ENCODE data around the gene MCC.

MCC gene

DNA sequence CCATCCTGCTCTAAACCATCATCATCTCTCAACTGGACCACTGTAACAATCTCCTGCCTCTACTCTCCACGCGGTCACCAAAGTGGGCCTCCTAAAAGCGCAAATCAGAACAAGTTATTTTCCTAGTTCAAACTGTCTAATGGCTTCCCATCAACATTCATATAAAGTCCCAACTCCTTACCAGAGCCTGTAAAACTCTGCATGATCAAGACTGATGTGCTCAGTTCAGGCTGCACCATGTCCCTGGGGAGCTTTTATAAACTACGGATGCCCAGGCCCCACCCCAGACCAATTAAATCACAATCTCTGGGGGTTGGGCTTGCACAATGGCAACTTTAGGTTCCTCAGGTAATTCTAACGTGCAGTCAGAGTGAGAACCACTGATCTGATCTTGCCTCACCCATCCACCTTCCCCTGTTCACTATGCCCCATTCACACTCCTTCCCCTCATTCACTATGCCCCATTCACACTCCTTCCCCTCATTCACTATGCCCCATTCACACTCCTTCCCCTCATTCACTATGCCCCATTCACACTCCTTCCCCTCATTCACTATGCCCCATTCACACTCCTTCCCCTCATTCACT is 382.5 kb downstream of the MCC start:
- ChIA-PET POLR2A (no interaction called here), CTCF (no interaction called here)
- TF ChIP-seq, protein P1, sequence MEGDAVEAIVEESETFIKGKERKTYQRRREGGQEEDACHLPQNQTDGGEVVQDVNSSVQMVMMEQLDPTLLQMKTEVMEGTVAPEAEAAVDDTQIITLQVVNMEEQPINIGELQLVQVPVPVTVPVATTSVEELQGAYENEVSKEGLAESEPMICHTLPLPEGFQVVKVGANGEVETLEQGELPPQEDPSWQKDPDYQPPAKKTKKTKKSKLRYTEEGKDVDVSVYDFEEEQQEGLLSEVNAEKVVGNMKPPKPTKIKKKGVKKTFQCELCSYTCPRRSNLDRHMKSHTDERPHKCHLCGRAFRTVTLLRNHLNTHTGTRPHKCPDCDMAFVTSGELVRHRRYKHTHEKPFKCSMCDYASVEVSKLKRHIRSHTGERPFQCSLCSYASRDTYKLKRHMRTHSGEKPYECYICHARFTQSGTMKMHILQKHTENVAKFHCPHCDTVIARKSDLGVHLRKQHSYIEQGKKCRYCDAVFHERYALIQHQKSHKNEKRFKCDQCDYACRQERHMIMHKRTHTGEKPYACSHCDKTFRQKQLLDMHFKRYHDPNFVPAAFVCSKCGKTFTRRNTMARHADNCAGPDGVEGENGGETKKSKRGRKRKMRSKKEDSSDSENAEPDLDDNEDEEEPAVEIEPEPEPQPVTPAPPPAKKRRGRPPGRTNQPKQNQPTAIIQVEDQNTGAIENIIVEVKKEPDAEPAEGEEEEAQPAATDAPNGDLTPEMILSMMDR (IDR thresholded peaks at IDR 0.05; ENCODE audit: insufficient read depth, low read length, missing control alignments): no peak
- no peak for DNase-seq (ENCODE audit: low read depth, low spot score)
- no peak overlapping the region for H3K4me3 ChIP-seq (ENCODE audit: low read depth, low read length)

DNA sequence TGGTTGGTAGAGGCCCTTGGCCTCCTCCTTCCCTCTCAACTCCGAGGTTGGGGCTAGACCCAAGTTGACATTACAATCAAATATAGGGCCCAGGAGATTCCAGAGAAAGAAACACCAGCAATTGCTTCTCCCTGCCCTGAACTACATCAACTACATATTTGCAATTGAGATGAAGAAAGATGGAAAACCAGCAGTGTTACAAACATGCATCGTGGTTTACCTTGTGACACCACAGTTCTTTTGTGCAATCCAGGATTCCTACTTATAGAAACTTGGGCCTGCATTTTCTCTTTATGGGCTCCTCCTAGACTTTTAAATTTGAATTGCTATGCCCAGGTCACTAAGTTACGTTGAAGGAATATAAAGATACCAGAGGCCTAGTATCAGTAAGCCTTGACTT is 384.9 kb downstream of the MCC start:
- POLR2A ChIA-PET: no interaction called here
- no peak for DNase-seq (ENCODE audit: low read depth, low spot score)
- CTCF ChIA-PET: interaction anchor here (1.6 kb wide), 1 partner anchor 107 kb away, joined by 3 read pairs; no protein-coding TSS in a partner anchor
- H3K4me3 ChIP-seq (ENCODE audit: low read depth, low read length): no peak overlapping the region
- TF ChIP-seq, protein P1 (IDR thresholded peaks at IDR 0.05; ENCODE audit: insufficient read depth, low read length, missing control alignments): no peak

DNA sequence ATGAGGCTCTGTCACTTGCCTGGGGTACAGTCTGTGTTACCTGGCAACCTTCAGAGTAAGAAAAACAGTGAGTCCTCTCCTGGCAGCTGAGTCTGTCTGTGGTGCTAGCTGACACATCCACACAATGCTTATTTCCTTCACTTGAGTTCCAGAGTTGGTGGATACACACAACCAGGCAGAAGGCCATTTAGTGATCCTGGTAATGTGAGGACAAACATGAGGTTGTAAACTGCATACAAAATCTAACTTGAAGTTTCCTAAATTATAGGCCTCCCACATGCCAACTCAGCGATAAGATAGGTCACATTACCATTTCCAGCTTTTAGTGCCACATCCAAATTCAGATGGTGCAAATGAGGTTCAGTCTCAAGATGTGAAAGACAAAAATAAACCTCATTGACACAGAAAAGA is 386.1 kb downstream of the MCC start:
- no peak overlapping the region for H3K4me3 ChIP-seq (ENCODE audit: low read depth, low read length)
- TF ChIP-seq, protein P1 (IDR thresholded peaks at IDR 0.05; ENCODE audit: insufficient read depth, low read length, missing control alignments): no peak
- CTCF ChIA-PET: interaction anchor here (1.0 to 1.6 kb wide), 2 partner anchors 36 to 105 kb away, joined by 3 read pairs; no protein-coding TSS in a partner anchor
- POLR2A ChIA-PET: no interaction called here
- DNase-seq (ENCODE audit: low read depth, low spot score): no peak

DNA sequence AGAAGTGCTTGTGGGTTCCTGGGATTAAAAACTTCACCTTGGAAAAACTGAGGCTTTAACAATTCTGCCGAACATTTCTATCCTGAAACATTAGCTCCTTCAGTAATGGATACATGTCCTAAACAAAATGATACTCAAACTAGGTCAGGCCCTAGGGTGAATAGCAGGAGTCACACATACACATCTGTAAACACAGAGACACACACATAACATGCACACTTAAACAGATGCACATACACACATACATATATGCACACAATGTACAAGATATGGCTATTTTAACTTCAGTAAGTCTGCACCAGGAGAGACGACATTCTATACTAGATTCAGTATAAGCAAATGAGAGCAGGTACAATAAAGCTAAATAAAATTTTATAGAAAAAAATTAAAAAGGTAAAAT is 387.3 kb downstream of the MCC start:
- ChIA-PET CTCF (no interaction called here), POLR2A (no interaction called here)
- no peak for DNase-seq (ENCODE audit: low read depth, low spot score)
- H3K4me3 ChIP-seq (ENCODE audit: low read depth, low read length): no peak overlapping the region
- TF ChIP-seq, protein P1 (IDR thresholded peaks at IDR 0.05; ENCODE audit: insufficient read depth, low read length, missing control alignments): no peak

DNA sequence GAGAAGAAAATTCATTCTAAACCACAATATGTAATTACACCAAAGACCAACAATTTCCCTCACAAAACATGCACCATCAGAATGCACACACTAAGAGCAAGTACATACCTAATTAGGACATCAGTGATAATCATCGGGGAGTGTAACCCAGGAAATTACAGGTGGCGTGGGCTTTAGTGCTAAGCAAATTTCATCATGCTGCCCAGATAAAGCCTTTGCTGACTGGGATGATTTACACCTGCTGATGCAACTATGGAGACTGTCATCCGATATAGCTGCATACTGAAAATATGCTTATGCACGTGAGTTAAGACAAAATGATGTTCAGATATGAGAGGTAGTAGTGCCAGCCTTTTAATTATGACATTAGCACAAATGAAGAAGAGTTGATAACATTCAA is 388.4 kb downstream of the MCC start:
- POLR2A ChIA-PET: no interaction called here
- no peak for DNase-seq (ENCODE audit: low read depth, low spot score)
- CTCF ChIA-PET: no interaction called here
- no peak overlapping the region for H3K4me3 ChIP-seq (ENCODE audit: low read depth, low read length)
- TF ChIP-seq, protein P1 (IDR thresholded peaks at IDR 0.05; ENCODE audit: insufficient read depth, low read length, missing control alignments): no peak

DNA sequence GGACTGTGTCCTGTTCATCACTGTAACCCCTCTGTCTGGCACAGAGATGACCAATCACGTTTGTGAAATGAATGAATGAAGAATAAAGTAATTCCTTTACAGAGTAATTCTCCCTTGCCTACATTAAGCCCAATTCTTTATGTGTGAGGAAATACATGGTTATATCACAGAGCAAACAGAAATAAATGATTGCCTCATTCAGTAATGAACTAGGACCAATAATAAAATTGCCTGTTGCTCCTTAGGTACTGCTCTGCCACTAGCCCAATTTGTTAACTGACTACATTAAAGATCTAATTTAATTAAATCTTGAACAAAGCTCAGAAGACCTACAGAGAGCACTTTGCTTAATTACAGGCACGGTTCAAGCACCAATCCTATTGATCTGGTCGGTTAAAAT is 389.9 kb downstream of the MCC start:
- POLR2A ChIA-PET: no interaction called here
- TF ChIP-seq, protein P1 (IDR thresholded peaks at IDR 0.05; ENCODE audit: insufficient read depth, low read length, missing control alignments): no peak
- CTCF ChIA-PET: no interaction called here
- no peak for DNase-seq (ENCODE audit: low read depth, low spot score)
- no peak overlapping the region for H3K4me3 ChIP-seq (ENCODE audit: low read depth, low read length)
